Stimulated activated naive CD8-positive, alpha-beta T cell treated with anti-CD3 and anti-CD28 coated beads, Interleukin-15, Interleukin-2, amounts not matched to agents 100 U/mL and 50 U/mL, for 24 hours (primary cell): ENCODE measurements around the gene RNFT1.
"Not testable (repeated sequence)": the region's sequence is repeated elsewhere in the genome, so short reads cannot be mapped to it uniquely, and the experiment has no call there.

Experiments
- ATAC-seq: fragments of 150-1000 bp; cut with Tn5 transposase; one replicate; pipeline ENCODE4 v1.10.0; 2021
- DNase-seq: peaks from one replicate; pipeline ENCODE4 v3.0.0; 2021

RNFT1 gene

DNA sequence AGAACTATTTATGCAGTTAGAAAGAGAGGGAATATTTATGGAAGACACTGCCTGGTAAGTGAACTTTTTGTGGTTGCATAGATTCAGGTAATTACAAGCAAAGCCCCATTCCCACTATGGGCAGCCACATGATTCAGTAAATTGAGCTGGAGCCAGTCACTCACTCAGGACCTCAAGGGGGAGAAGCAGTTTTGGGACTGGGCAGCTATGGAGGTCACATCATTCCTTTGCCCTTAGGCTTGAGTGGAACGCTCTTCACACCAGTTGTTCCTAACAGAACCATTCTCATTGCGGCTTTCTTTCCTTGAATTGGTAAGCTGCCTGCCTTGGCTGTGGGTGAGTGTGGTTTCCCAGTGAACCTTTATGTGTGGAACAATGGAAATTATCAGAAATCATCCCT lies 34.4 kb downstream of the RNFT1 start:
- not testable (repeated sequence) for ATAC-seq, DNase-seq

GRCh38 chr17:59920637-59921036 lies 43.9 kb downstream of the RNFT1 start:
- not testable (repeated sequence) for DNase-seq, ATAC-seq

DNA sequence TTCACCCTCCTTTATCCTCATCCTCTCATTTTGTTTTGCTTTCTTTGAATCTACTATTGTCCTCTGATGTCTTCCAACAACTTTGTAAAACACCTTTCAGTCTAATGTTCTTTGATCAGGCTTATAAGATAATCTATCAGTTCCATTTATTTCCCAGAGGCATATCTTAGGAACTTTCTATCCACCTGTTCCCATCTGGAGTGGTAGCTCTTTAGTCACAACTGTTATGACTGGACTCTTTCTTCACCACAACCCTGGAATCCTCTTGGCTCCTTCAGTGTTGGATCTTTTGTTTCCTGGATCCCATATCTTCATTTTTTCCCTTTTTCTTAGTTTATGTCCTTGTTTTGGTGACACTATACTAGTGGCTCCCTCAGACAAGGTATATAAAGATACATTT lies 48.1 kb downstream of the RNFT1 start:
- DNase-seq, result no peak
- no peak for ATAC-seq

- ATAC-seq, result no peak
- DNase-seq, result no peak
Measured at GRCh38 chr17:59914274-59914854, 50.2 kb downstream of the RNFT1 start.

DNA sequence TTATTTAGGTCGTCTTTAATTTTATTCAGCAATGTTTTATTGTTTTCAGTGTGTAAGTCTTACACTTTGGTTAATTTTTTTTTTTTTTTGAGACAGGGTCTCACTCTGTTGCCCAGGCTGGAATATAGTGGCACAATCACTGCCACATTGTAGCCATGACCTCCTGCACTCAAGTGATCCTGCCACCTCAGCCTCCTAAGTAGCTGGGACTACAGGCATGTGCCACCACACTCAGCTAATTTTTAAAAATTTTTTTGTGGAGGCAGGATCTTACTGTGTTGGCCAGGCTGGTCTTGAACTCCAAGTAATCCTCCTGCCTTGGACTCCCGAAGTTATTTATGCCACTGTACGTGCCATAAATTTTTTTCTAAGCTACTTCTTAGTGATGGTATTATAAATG lies 57.1 kb downstream of the RNFT1 start:
- DNase-seq (no peak), ATAC-seq (no peak)

GRCh38 chr17:59903455-59903854 lies 61.1 kb downstream of the RNFT1 start:
- ATAC-seq (no peak), DNase-seq (no peak)
